NT2/D1 (cell line): Measurements from ENCODE around the gene SLC6A5.

ENCODE experiments used
- DNase-seq: peaks from one replicate; pipeline ENCODE4 v3.0.0-alpha.2; 2011; ENCODE audit warnings: low read depth, low spot score
- H3K27me3 ChIP-seq: 2 replicates; pipeline ENCODE4 v1.6.0; 2011; ENCODE audit warnings: mild to moderate bottlenecking; ENCODE audit not compliant: insufficient read length, insufficient read depth
- H3K36me3 ChIP-seq: 2 replicates; pipeline ENCODE4 v1.6.1; 2011; ENCODE audit warnings: mild to moderate bottlenecking, low read length, mixed read lengths; ENCODE audit not compliant: insufficient read depth, insufficient read length
- H3K4me1 ChIP-seq: 2 replicates; pipeline ENCODE4 v1.5.1; 2011; ENCODE audit not compliant: insufficient read depth, insufficient read length
- H3K4me3 ChIP-seq: 2 replicates; pipeline ENCODE4 v1.5.1; 2011; ENCODE audit warnings: low read depth; ENCODE audit not compliant: insufficient read length
- H3K9ac ChIP-seq: 2 replicates; pipeline ENCODE4 v1.6.0; 2011; ENCODE audit warnings: low read depth; ENCODE audit not compliant: insufficient read length
- H3K9me3 ChIP-seq: 2 replicates; pipeline ENCODE4 v1.5.1; 2011; ENCODE audit warnings: mild to moderate bottlenecking, low read length; ENCODE audit not compliant: insufficient read depth
- SUZ12 ChIP-seq: IDR thresholded peaks from 2 replicates; pipeline ENCODE4 v1.6.1; 2011; ENCODE audit not compliant: insufficient read length, insufficient read depth; ENCODE audit errors: extremely low read depth
- YY1 ChIP-seq: IDR thresholded peaks from 2 replicates; pipeline ENCODE4 v1.6.1; 2011; ENCODE audit not compliant: insufficient read length, insufficient read depth
- ZNF274 ChIP-seq: IDR thresholded peaks from 2 replicates; pipeline ENCODE4 v1.6.1; 2011; ENCODE audit warnings: mild to moderate bottlenecking, low read depth, low read length

Gene SLC6A5

GRCh38 chr11:20597680-20598484 lies 1.5 kb upstream of the SLC6A5 start:
- no peak for DNase-seq
- no peak overlapping the region for H3K4me3 ChIP-seq
- TF ChIP-seq ZNF274 (no peak), YY1 (no peak), SUZ12 (no peak)
- no peaks in the 10 kb centered on the region for H3K9me3 ChIP-seq
- H3K36me3 ChIP-seq = no peaks in the 10 kb centered on the region
- H3K9ac ChIP-seq = no peak overlapping the region
- no peaks in the 10 kb centered on the region for H3K27me3 ChIP-seq
- H3K4me1 ChIP-seq = no peaks in the 10 kb centered on the region

DNA sequence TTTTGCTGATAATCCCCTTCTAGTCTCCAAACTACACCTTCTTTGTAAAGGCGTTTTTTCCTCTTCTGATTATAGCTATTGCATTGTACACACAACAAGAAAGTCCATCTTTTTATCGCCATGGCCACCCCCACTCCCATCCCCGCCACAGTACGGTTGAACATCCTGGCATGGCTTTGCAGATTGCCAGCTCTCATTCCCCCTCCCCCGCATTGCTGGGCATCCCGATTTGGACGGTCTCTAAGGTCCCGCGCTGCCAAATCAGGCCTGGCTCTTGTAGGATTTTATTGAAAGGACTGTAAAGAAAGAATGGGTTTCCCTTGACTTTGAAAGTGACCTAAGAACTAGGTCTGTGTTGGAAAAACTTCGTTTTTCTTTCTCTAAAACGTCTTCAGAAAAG lies 916 bp upstream of the SLC6A5 start:
- Histone ChIP-seq H3K9me3 (no peaks in the 10 kb centered on the region), H3K4me3 (no peak overlapping the region), H3K9ac (no peak overlapping the region), H3K27me3 (no peaks in the 10 kb centered on the region), H3K4me1 (no peaks in the 10 kb centered on the region), H3K36me3 (no peaks in the 10 kb centered on the region)
- no peak for DNase-seq
- TF ChIP-seq SUZ12 (no peak), YY1 (no peak), ZNF274 (no peak)

DNA sequence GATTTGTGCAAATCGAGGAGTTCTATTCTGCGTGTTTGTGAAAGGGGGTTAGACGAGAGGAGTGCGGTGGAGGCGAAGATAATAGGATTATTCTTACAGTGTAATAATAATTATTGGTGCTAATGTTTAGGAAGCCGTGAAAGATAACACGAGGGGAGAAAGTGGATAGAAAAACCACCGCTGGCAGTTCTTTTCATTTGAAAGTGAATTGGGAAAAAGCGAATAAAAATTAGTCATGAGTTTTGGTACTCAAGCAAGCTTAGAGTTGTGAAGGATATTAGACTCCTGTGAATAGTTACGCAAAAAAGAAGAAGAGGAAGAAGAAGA lies 575 bp downstream of the SLC6A5 start:
- TF ChIP-seq ZNF274 (no peak), SUZ12 (no peak), YY1 (no peak)
- Histone ChIP-seq H3K27me3 (no peaks in the 10 kb centered on the region), H3K4me3 (no peak overlapping the region)

DNA sequence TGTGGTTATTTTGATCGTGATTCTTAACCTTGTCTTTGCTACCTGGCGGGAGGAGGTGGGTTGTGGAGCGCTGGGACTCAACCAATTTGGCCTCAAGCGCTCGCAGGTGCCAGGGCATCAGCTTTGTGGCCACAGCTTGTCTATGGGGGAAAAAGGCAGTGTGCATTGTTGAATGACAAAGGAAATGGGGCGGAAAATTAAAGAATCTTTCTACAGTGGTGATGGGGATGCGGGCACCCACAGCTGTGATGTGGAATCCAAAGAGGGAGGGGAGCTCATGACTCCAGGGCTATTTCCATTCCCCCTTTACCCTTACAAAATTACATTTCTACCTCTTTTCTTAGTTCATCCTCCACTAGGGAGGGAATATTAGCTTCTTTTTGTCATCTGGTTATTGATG lies 1.1 kb downstream of the SLC6A5 start:
- no peak for DNase-seq
- no peak for TF ChIP-seq ZNF274
- no peak for TF ChIP-seq SUZ12
- no peak for TF ChIP-seq YY1
- no peaks in the 10 kb centered on the region for H3K27me3 ChIP-seq
- H3K36me3 ChIP-seq = no peaks in the 10 kb centered on the region
- H3K9ac ChIP-seq = no peak overlapping the region
- H3K4me3 ChIP-seq = no peak overlapping the region
- no peaks in the 10 kb centered on the region for H3K4me1 ChIP-seq
- no peaks in the 10 kb centered on the region for H3K9me3 ChIP-seq

More for the DNA sequence above, 575 bp downstream of the SLC6A5 start:
- H3K9me3 ChIP-seq = no peaks in the 10 kb centered on the region
- no peaks in the 10 kb centered on the region for H3K4me1 ChIP-seq
- no peaks in the 10 kb centered on the region for H3K36me3 ChIP-seq
- DNase-seq = no peak
- no peak overlapping the region for H3K9ac ChIP-seq

- no peaks in the 10 kb centered on the region for H3K27me3 ChIP-seq
- no peak overlapping the region for H3K4me3 ChIP-seq
- no peaks in the 10 kb centered on the region for H3K9me3 ChIP-seq
- no peak for TF ChIP-seq SUZ12
- no peak for TF ChIP-seq YY1
- no peak for TF ChIP-seq ZNF274
- H3K9ac ChIP-seq = no peak overlapping the region
- no peak for DNase-seq
- H3K36me3 ChIP-seq = no peaks in the 10 kb centered on the region
- no peaks in the 10 kb centered on the region for H3K4me1 ChIP-seq
Measured at GRCh38 chr11:20601221-20601914, 2.0 kb downstream of the SLC6A5 start.

DNA sequence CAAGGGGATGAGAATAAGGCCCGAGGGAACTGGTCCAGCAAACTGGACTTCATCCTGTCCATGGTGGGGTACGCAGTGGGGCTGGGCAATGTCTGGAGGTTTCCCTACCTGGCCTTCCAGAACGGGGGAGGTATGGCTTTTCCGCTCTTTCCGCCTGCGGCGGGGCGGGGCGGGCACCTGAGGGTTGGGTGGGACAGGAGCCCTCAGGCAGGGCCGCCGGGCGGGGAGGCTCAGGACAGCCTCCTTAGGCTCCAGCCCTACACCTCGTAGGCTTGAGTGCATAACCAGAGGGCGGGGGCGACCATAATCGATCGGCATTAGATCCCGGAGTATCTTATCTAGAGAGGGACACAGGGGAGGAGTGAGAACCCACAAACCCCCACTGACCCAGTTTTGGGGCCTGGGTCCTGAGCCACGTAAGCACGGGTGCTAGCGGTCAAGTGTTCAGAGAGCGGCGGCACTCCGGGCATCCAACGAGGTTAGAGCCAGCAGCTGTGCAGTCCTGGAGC lies 4.9 kb downstream of the SLC6A5 start:
- TF ChIP-seq YY1 (no peak), SUZ12 (no peak), ZNF274 (no peak)
- Histone ChIP-seq H3K27me3 (no peaks in the 10 kb centered on the region), H3K4me3 (no peak overlapping the region), H3K36me3 (no peaks in the 10 kb centered on the region), H3K4me1 (no peaks in the 10 kb centered on the region), H3K9me3 (no peaks in the 10 kb centered on the region), H3K9ac (no peak overlapping the region)
- DNase-seq = no peak

DNA sequence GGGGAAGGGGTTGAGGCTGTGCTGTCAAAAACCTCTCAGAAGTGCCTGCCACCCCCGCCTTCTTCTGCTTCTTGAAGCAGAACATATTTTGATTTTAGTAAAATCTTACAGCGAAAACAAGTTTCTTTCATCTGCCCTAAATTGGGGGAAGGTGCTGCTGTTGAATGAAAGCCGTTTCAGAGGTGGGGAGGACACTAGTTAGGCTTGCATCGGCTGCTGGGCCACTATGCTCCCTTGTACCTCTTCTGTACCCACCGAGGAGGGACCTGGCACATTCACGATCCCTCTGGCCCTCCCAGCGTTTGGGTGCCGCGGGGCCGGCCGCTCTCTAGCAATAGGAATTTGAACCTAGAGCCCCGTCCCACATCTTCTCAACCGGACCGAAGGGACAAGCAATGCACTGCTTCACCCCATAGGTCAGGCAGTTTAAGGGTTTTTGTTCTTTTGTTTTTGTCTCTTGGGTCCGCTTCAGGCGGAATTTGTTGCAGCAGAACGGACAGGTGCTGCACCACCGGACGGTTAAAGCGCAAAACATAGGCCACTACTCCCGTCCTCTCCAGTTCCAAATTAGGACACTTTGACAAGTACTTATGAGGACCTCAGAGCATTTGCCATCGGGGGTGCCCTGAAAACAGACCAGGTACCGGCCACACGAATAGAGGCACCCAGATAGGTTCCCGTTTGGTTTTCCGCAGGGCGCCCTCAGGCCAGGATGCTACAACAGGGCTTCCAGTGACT lies 5.6 kb downstream of the SLC6A5 start:
- no peaks in the 10 kb centered on the region for H3K27me3 ChIP-seq
- H3K9ac ChIP-seq = no peak overlapping the region
- TF ChIP-seq ZNF274 (no peak), YY1 (no peak), SUZ12 (no peak)
- H3K9me3 ChIP-seq = no peaks in the 10 kb centered on the region
- H3K4me1 ChIP-seq = no peaks in the 10 kb centered on the region
- no peak overlapping the region for H3K4me3 ChIP-seq
- H3K36me3 ChIP-seq = no peaks in the 10 kb centered on the region
- no peak for DNase-seq
